ENCODE data around the gene ALPK3. TPM values are rescaled to one million over a fixed set of nuclear protein-coding genes. Genes with fewer than 3 reads are reported as not detected.

Gene ALPK3
- total RNA-seq, 1 donor from 2014 or later, result 94.2 TPM

- Mint-ChIP-seq H3K27ac (ENCODE audit: unreplicated experiment) (no peak overlapping the region), H3K27me3 (ENCODE audit: unreplicated experiment) (no peaks in the 10 kb centered on the region), H3K4me3 (ENCODE audit: unreplicated experiment) (peak overlapping the region; percentile 5), H3K36me3 (ENCODE audit: low read depth, unreplicated experiment) (peaks cover 25% of the 10 kb centered on the region), H3K4me1 (ENCODE audit: unreplicated experiment) (peaks cover 36% of the 10 kb centered on the region), H3K9me3 (ENCODE audit: unreplicated experiment) (no peaks in the 10 kb centered on the region)
- no peak for TF ChIP-seq CTCF (IDR thresholded peaks at IDR 0.05; ENCODE audit: unreplicated experiment)
- DNase-seq (ENCODE audit: low spot score), result no peak
Measured at GRCh38 chr15:84830036-84830435, 12.9 kb downstream of the ALPK3 start.

- peaks cover 3% of the 10 kb centered on the region for H3K27me3 Mint-ChIP-seq (ENCODE audit: unreplicated experiment)
- peak overlapping the region; percentile 67 for H3K4me3 Mint-ChIP-seq (ENCODE audit: unreplicated experiment)
- no peak for TF ChIP-seq CTCF (IDR thresholded peaks at IDR 0.05; ENCODE audit: unreplicated experiment)
- DNase-seq (ENCODE audit: low spot score), result no peak
- no peaks in the 10 kb centered on the region for H3K9me3 Mint-ChIP-seq (ENCODE audit: unreplicated experiment)
- H3K36me3 Mint-ChIP-seq (ENCODE audit: low read depth, unreplicated experiment), result peaks cover 25% of the 10 kb centered on the region
- peaks cover 43% of the 10 kb centered on the region for H3K4me1 Mint-ChIP-seq (ENCODE audit: unreplicated experiment)
- peak overlapping the region; percentile 34 for H3K27ac Mint-ChIP-seq (ENCODE audit: unreplicated experiment)
Measured at GRCh38 chr15:84831028-84831427, 13.9 kb downstream of the ALPK3 start.

- no peak overlapping the region for H3K4me3 Mint-ChIP-seq (ENCODE audit: unreplicated experiment)
- peaks cover 31% of the 10 kb centered on the region for H3K36me3 Mint-ChIP-seq (ENCODE audit: low read depth, unreplicated experiment)
- no peak for DNase-seq (ENCODE audit: low spot score)
- H3K27me3 Mint-ChIP-seq (ENCODE audit: unreplicated experiment), result peaks cover 3% of the 10 kb centered on the region
- no peaks in the 10 kb centered on the region for H3K9me3 Mint-ChIP-seq (ENCODE audit: unreplicated experiment)
- no peak overlapping the region for H3K27ac Mint-ChIP-seq (ENCODE audit: unreplicated experiment)
- peaks cover 43% of the 10 kb centered on the region for H3K4me1 Mint-ChIP-seq (ENCODE audit: unreplicated experiment)
- TF ChIP-seq CTCF (IDR thresholded peaks at IDR 0.05; ENCODE audit: unreplicated experiment), result no peak
Measured at GRCh38 chr15:84831613-84832012, 14.5 kb downstream of the ALPK3 start.

- no peak for DNase-seq (ENCODE audit: low spot score)
- Mint-ChIP-seq H3K27ac (ENCODE audit: unreplicated experiment) (no peak overlapping the region), H3K9me3 (ENCODE audit: unreplicated experiment) (no peaks in the 10 kb centered on the region), H3K4me1 (ENCODE audit: unreplicated experiment) (peaks cover 40% of the 10 kb centered on the region), H3K27me3 (ENCODE audit: unreplicated experiment) (peaks cover 5% of the 10 kb centered on the region), H3K36me3 (ENCODE audit: low read depth, unreplicated experiment) (peaks cover 35% of the 10 kb centered on the region), H3K4me3 (ENCODE audit: unreplicated experiment) (peak overlapping the region; percentile 27)
- TF ChIP-seq CTCF (IDR thresholded peaks at IDR 0.05; ENCODE audit: unreplicated experiment), result no peak
Measured at GRCh38 chr15:84832448-84833040, 15.4 kb downstream of the ALPK3 start.

- H3K9me3 Mint-ChIP-seq (ENCODE audit: unreplicated experiment), result no peaks in the 10 kb centered on the region
Measured at GRCh38 chr15:84833447-84834228, 16.5 kb downstream of the ALPK3 start.

More at GRCh38 chr15:84833447-84834228, 16.5 kb downstream of the ALPK3 start:
- TF ChIP-seq CTCF (IDR thresholded peaks at IDR 0.05; ENCODE audit: unreplicated experiment), result no peak
- H3K27ac Mint-ChIP-seq (ENCODE audit: unreplicated experiment), result no peak overlapping the region
- H3K4me1 Mint-ChIP-seq (ENCODE audit: unreplicated experiment), result peaks cover 42% of the 10 kb centered on the region
- peaks cover 33% of the 10 kb centered on the region for H3K36me3 Mint-ChIP-seq (ENCODE audit: low read depth, unreplicated experiment)
- peak overlapping the region; percentile 81 for H3K4me3 Mint-ChIP-seq (ENCODE audit: unreplicated experiment)
- peaks cover 5% of the 10 kb centered on the region for H3K27me3 Mint-ChIP-seq (ENCODE audit: unreplicated experiment)
- DNase-seq (ENCODE audit: low spot score), result no peak

Data from endothelial cell (in vitro differentiated cells).